PFSK-1 (cell line): Measurements from ENCODE around the gene CLCN7.

Experiments
- FOXP2 ChIP-seq: optimal IDR thresholded peaks from 2 replicates; pipeline ENCODE3; 2011; ENCODE audit warnings: borderline replicate concordance, control low read depth, inconsistent platforms; ENCODE audit not compliant: insufficient read depth; ENCODE audit errors: extremely low read length, extremely low read depth
- POLR2AphosphoS5 ChIP-seq: IDR thresholded peaks from 2 replicates; pipeline ENCODE4 v1.6.1; 2012; ENCODE audit warnings: low read depth, mild to moderate bottlenecking, control low read depth, low read length, moderate library complexity
- REST ChIP-seq, 2 experiments: IDR thresholded peaks; 2 replicates each; pipeline versions ENCODE4 v1.6.1 to v1.8.0; 2011 to 2012; ENCODE audit warnings: low read depth in 2 of 2, low read length in 2 of 2, control low read depth in 1 of 2, inconsistent platforms in 1 of 2, mild to moderate bottlenecking in 1 of 2, moderate library complexity in 1 of 2; ENCODE audit not compliant: insufficient read depth in 1 of 2
- SIN3A ChIP-seq: IDR thresholded peaks from 2 replicates; pipeline ENCODE4 v1.6.1; 2012; ENCODE audit warnings: mild to moderate bottlenecking, low read length, moderate library complexity, borderline replicate concordance; ENCODE audit not compliant: insufficient read depth
- TAF1 ChIP-seq: IDR thresholded peaks from 2 replicates; pipeline ENCODE4 v1.6.1; 2012; ENCODE audit warnings: low read length, control low read depth, borderline replicate concordance; ENCODE audit not compliant: insufficient read depth

DNA sequence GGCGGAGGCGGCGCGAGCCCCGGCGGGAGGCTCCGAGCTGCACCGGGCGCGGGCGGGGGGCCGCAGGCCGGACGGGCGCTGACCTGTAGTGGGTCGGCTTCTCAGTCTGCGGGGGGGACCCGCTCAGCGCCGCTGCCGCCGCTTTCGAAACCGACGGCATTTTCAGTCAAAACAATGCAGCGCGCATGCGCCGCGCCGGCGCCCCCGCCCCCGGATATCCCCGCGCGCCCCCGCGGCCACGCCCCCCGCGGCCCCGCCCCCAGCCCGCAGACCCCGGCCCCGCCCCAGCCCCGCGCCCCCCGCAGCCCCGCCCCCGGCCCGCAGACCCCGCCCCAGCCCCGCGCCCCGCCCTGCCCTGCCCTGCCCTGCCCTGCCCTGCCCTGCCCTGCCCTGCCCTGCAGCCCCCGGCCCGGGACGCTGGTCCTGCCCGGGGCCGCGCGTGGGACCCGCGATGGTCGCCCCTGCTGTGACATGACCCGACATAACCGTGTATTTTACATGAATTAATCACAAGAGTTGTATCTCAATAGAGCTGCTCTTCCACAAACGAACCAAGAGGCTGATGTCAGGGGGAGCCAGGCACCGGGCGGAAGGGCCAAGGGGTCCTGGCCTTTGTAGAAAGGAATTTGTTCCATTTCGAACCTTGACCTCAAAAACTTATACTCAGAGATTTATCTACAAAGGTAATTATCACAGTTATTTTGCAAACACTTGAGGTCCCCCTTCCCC, 60.1 kb downstream of the CLCN7 start, which contains the start of gene UNKL:
- TF ChIP-seq SIN3A (no peak), POLR2AphosphoS5 (no peak), TAF1 (no peak), REST (IDR thresholded peaks at IDR 0.05; ENCODE audit: insufficient read depth in 1 of 2, low read depth in 2 of 2, low read length in 2 of 2) (no peak), FOXP2 (no peak)
